Mesenchymal stem cell (in vitro differentiated cells and primary cell): Measurements from ENCODE around the gene FAM228B.

Source experiments
- DNase-seq: peaks from one replicate; pipeline ENCODE4 v3.0.0-alpha.2; 2013
- H2AFZ ChIP-seq: one replicate; pipeline ENCODE4 v1.6.1; 2013; ENCODE audit warnings: low read depth, mild to moderate bottlenecking, control low read depth, inconsistent platforms, low read length, moderate library complexity
- H2AK5ac ChIP-seq: 2 replicates; pipeline ENCODE4 v1.6.1; 2013; ENCODE audit warnings: low read length, moderate library complexity, mild to moderate bottlenecking, inconsistent platforms; ENCODE audit not compliant: severe bottlenecking
- H2BK120ac ChIP-seq: one replicate; pipeline ENCODE4 v1.6.1; 2013; ENCODE audit warnings: low read depth, mild to moderate bottlenecking, inconsistent platforms, low read length, moderate library complexity
- H2BK12ac ChIP-seq, 2 experiments: one replicate each; pipeline ENCODE4 v1.6.1; 2013; ENCODE audit warnings: inconsistent platforms in 2 of 2, low read length in 2 of 2, mild to moderate bottlenecking in 2 of 2, moderate library complexity in 2 of 2, control low read depth in 1 of 2
- H2BK15ac ChIP-seq: one replicate; pipeline ENCODE4 v1.6.1; 2013; ENCODE audit warnings: mild to moderate bottlenecking, low read depth, inconsistent platforms; ENCODE audit not compliant: poor library complexity, severe bottlenecking
- H2BK5ac ChIP-seq: 2 replicates; pipeline ENCODE4 v1.6.1; 2013; ENCODE audit warnings: low read depth, mild to moderate bottlenecking, low read length, control low read depth, inconsistent platforms; ENCODE audit not compliant: poor library complexity, severe bottlenecking
- H3K14ac ChIP-seq, 2 experiments: one replicate each; pipeline ENCODE4 v1.6.1; 2013; ENCODE audit warnings: inconsistent platforms in 2 of 2, low read length in 2 of 2, control low read depth in 1 of 2, mild to moderate bottlenecking in 1 of 2, moderate library complexity in 1 of 2
- H3K18ac ChIP-seq, 2 experiments: one replicate each; pipeline ENCODE4 v1.6.1; 2013; ENCODE audit warnings: inconsistent platforms in 2 of 2, low read length in 2 of 2, control low read depth in 1 of 2, low read depth in 1 of 2, mild to moderate bottlenecking in 1 of 2
- H3K23ac ChIP-seq, 2 experiments: one replicate each; pipeline ENCODE4 v1.6.1; 2013; ENCODE audit warnings: inconsistent platforms in 2 of 2, low read length in 2 of 2, mild to moderate bottlenecking in 2 of 2, moderate library complexity in 2 of 2, control low read depth in 1 of 2
- H3K27ac ChIP-seq: 2 replicates; pipeline ENCODE4 v1.5.1; 2013; ENCODE audit warnings: mild to moderate bottlenecking, moderate library complexity, low read length, control low read depth, inconsistent platforms; ENCODE audit not compliant: poor library complexity, severe bottlenecking
- H3K27me3 ChIP-seq, 2 experiments: 2 replicates each; pipeline versions ENCODE4 v1.6.1 to v1.7.0; 2013; ENCODE audit warnings: low read length in 2 of 2, mild to moderate bottlenecking in 2 of 2, moderate library complexity in 2 of 2, control low read depth in 1 of 2, inconsistent platforms in 1 of 2; ENCODE audit not compliant: control insufficient read depth in 1 of 2, insufficient read depth in 1 of 2
- H3K36me3 ChIP-seq, 2 experiments: 2 replicates each; pipeline versions ENCODE4 v1.6.1 to v1.7.0; 2013; ENCODE audit warnings: low read length in 2 of 2, control low read depth in 1 of 2, inconsistent platforms in 1 of 2, low read depth in 1 of 2, mild to moderate bottlenecking in 1 of 2; ENCODE audit not compliant: insufficient read depth in 2 of 2, control insufficient read depth in 1 of 2
- H3K4ac ChIP-seq, 2 experiments: one replicate each; pipeline ENCODE4 v1.6.1; 2013; ENCODE audit warnings: inconsistent platforms in 2 of 2, low read length in 2 of 2, mild to moderate bottlenecking in 2 of 2, moderate library complexity in 2 of 2, control low read depth in 1 of 2, low read depth in 1 of 2
- H3K4me1 ChIP-seq: 2 replicates; pipeline ENCODE4 v1.6.1; 2013; ENCODE audit warnings: low read depth, low read length, control low read depth; ENCODE audit not compliant: control insufficient read depth, insufficient read depth
- H3K4me2 ChIP-seq: 2 replicates; pipeline ENCODE4 v1.6.1; 2013; ENCODE audit warnings: low read length, mild to moderate bottlenecking, inconsistent platforms; ENCODE audit not compliant: poor library complexity, severe bottlenecking
- H3K4me3 ChIP-seq, 2 experiments: 2 replicates each; pipeline versions ENCODE4 v1.5.1 to v1.7.0; 2013; ENCODE audit warnings: low read length in 2 of 2, mild to moderate bottlenecking in 2 of 2, control low read depth in 1 of 2, low read depth in 1 of 2; ENCODE audit not compliant: insufficient read depth in 1 of 2
- H3K79me1 ChIP-seq: replicated peaks from 2 replicates; pipeline ENCODE4 v1.6.1; 2013; ENCODE audit warnings: mild to moderate bottlenecking, control low read depth, low read length, inconsistent platforms; ENCODE audit not compliant: poor library complexity, severe bottlenecking
- H3K9ac ChIP-seq: 2 replicates; pipeline ENCODE4 v1.7.0; 2013; ENCODE audit warnings: mild to moderate bottlenecking, low read length, moderate library complexity
- H3K9me3 ChIP-seq: 2 replicates; pipeline ENCODE4 v1.7.0; 2013; ENCODE audit warnings: mild to moderate bottlenecking, low read length; ENCODE audit not compliant: control insufficient read depth
- H4K8ac ChIP-seq: one replicate; pipeline ENCODE4 v1.6.1; 2013; ENCODE audit warnings: inconsistent platforms, mild to moderate bottlenecking, low read length, moderate library complexity
- H4K91ac ChIP-seq: one replicate; pipeline ENCODE4 v1.6.1; 2013; ENCODE audit warnings: mild to moderate bottlenecking, low read length, inconsistent platforms
- WGBS: methylation state at CpG from one replicate; pipeline ENCODE4 v1.1.7; 2013; ENCODE audit warnings: mixed read lengths; 5-methylcytosine and 5-hydroxymethylcytosine counted together

The FAM228B gene

GRCh38 chr2:24077879-24078278 is 45.4 kb upstream of the FAM228B start:
- Histone ChIP-seq H3K23ac (peak overlapping the region in 1 of 2 experiments; percentile 95), H3K27ac (peak overlapping the region; percentile 64), H3K4me2 (peak overlapping the region; percentile 90), H3K9me3 (no peaks in the 10 kb centered on the region), H4K91ac (no peak overlapping the region), H2BK5ac (no peak overlapping the region), H2AK5ac (peak overlapping the region; percentile 68), H2BK12ac (peak overlapping the region in 1 of 2 experiments; percentile 6), H3K79me1 (peaks cover 21% of the 10 kb centered on the region), H3K9ac (peak overlapping the region; percentile 75), H4K8ac (peak overlapping the region; percentile 98), H2BK120ac (peak overlapping the region; percentile 42), H3K14ac (no peak overlapping the region), H3K36me3 (peaks cover 22 to 54% of the 10 kb centered on the region in 2 experiments), H2BK15ac (no peak overlapping the region), H3K27me3 (no peaks in the 10 kb centered on the region), H3K4me3 (peak overlapping the region in 1 of 2 experiments; percentile 79), H3K4me1 (peaks cover 13% of the 10 kb centered on the region), H2AFZ (no peak overlapping the region), H3K18ac (peak overlapping the region; percentile 30 to 96), H3K4ac (peak overlapping the region; percentile 68 to 93)
- 66% methylated on average over 2 of the region's 2 CpGs for WGBS
- DNase-seq, result no peak

DNA sequence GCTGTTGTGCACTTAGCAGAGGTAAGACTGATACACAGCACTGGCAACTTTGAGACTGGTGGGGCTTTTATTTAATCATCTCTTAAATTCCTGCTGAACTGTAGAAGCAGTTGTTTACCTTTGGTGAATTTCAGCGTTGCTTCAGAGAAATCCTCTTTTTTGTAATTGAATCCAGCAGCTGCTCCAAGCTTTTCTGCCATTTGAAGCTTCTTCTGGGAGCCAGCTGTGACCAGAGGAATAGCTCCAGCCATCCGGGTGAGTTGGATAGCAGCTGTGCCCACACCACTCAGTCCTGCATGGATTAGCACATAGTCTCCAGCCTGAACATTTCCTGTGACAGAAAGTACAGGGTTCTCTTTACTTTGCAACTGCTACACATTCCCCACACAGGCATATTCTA is 42.6 kb upstream of the FAM228B start:
- Histone ChIP-seq H3K18ac (no peak overlapping the region), H2BK15ac (no peak overlapping the region), H3K9me3 (no peaks in the 10 kb centered on the region), H2BK12ac (no peak overlapping the region), H3K4me3 (no peak overlapping the region), H3K27me3 (no peaks in the 10 kb centered on the region), H4K8ac (no peak overlapping the region), H3K79me1 (peaks cover 27% of the 10 kb centered on the region), H3K23ac (no peak overlapping the region), H3K27ac (no peak overlapping the region), H3K36me3 (peaks cover 24 to 44% of the 10 kb centered on the region in 2 experiments), H2AFZ (no peak overlapping the region), H3K4ac (no peak overlapping the region), H3K9ac (no peak overlapping the region), H4K91ac (no peak overlapping the region), H3K4me1 (peaks cover 15% of the 10 kb centered on the region), H2AK5ac (no peak overlapping the region), H2BK5ac (no peak overlapping the region), H3K4me2 (no peak overlapping the region), H3K14ac (no peak overlapping the region), H2BK120ac (no peak overlapping the region)
- 85% methylated on average over 2 of the region's 2 CpGs for WGBS
- DNase-seq, result no peak

- 94% methylated on average over 8 of the region's 8 CpGs for WGBS
- peak overlapping the region; percentile 83 for H2AK5ac ChIP-seq
Observed at GRCh38 chr2:24082787-24083566, 40.3 kb upstream of the FAM228B start.

More at GRCh38 chr2:24082787-24083566, 40.3 kb upstream of the FAM228B start:
- peak overlapping the region; percentile 90 for H4K8ac ChIP-seq
- peak overlapping the region; percentile 14 to 93 for H3K4me3 ChIP-seq
- no peaks in the 10 kb centered on the region for H3K27me3 ChIP-seq
- peak overlapping the region; percentile 22 for H2BK120ac ChIP-seq
- peak overlapping the region; percentile 6 to 84 for H3K4ac ChIP-seq
- DNase-seq, result no peak
- no peak overlapping the region for H3K23ac ChIP-seq
- H3K9me3 ChIP-seq, result no peaks in the 10 kb centered on the region
- no peak overlapping the region for H2BK5ac ChIP-seq
- H3K18ac ChIP-seq, result peak overlapping the region in 1 of 2 experiments; percentile 79
- peak overlapping the region; percentile 61 for H3K4me2 ChIP-seq
- peaks cover 7% of the 10 kb centered on the region for H3K4me1 ChIP-seq
- no peak overlapping the region for H3K14ac ChIP-seq
- peaks cover 29% of the 10 kb centered on the region for H3K79me1 ChIP-seq
- H2AFZ ChIP-seq, result no peak overlapping the region
- H3K27ac ChIP-seq, result peak overlapping the region; percentile 94
- H3K9ac ChIP-seq, result peak overlapping the region; percentile 95
- no peak overlapping the region for H2BK15ac ChIP-seq
- H2BK12ac ChIP-seq, result peak overlapping the region in 1 of 2 experiments; percentile 61
- H4K91ac ChIP-seq, result peak overlapping the region; percentile 95
- H3K36me3 ChIP-seq, result peaks cover 19 to 44% of the 10 kb centered on the region in 2 experiments
